IPS-NIHi11 (cell line): ENCODE results near the gene OXLD1.
A peak's percentile ranks its signal among the peaks of the same experiment; 100 is the strongest.

Source experiments
- DNase-seq: peaks from one replicate; pipeline ENCODE4 v3.0.0; 2012; ENCODE audit warnings: mixed read lengths, low spot score

Gene OXLD1

DNA sequence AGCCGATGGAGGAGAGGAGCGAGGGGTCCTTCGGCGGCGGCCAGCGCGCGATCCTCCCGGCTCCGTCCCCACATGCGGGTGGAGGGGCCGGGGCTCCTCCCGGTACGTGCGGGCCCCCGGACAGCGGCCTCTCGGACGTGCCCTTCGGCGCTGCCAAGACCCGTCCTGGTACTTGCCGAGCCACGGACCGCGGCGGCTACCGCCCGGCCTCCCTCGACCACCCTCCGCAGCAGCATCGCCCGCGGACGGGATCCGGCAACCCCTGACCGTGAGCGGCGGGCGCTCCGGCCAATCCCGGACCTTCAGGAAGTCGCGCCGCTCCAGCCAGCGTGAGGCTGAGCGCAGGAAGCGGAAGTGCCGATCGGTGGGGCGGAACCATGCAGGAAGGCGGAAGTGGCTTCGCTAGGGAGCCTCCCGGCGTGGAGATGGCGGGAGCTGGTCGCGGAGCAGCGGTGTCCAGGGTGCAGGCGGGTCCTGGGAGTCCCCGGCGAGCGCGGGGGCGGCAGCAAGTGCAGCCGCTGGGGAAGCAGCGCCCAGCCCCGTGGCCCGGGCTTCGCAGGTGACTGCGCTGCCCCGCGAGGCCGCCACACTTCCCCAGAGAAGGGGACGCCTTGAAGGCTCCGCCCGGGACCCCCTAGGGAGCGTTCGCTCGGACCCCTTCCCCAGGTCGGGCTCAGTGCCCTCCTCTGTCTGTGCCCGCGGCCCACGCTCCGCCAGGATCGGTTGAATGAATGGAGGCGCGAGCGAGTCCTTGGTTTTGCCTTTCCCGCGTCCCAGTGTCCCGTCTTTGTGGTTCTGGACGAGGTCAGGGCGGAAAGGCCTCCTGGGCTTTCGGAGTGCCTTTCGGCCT is at the start of gene OXLD1, which contains the start of gene CCDC137:
Gene OXLD1, minus strand, starts transcription at position 264 of the 850 bp plus-strand sequence. Its CDS starts 28 bp downstream, at position 236.
Gene CCDC137, plus strand, starts transcription at position 396 of the 850 bp plus-strand sequence. Its CDS starts 30 bp downstream, at position 426.
- peak; percentile 98 for DNase-seq

DNA sequence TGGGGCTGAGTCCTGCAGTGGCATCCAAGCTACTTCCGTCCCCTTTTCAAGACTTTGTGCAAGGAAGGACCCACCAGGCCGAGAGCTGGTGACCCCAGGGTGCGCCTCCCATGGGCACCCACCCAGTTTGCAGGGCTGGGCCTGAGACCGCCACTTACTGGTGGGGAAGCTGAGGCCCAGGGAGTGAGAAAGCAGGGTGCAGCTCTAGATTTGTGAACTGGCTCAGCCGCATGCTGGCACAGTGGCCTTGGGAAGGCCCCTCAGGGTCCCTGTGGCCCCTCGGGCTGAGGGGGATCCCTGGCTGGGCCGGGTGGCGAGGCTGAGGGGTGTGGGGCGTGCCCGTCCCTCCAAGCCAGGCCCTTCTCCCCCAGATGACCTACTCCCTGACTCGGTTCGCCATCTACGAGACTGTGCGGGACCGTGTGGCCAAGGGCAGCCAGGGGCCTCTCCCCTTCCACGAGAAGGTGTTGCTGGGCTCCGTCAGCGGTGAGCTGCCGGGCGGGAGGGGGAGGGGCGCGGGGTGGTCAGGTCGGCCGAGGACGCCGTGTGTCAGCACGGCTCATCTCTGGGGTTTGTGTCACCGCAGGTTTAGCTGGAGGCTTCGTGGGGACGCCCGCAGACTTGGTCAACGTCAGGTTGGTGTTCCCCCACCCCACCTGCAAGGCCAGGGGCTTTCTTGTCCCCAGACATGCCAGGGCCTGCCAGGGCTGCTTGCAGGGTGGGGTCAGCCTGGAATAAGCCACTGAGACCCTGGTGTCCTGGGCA is 48.9 kb upstream of the OXLD1 start:
- DNase-seq = no peak

- no peak for DNase-seq
These were observed 48.2 kb upstream of the OXLD1 start for GRCh38 chr17:81714412-81715106.

GRCh38 chr17:81713556-81714411 is 47.4 kb upstream of the OXLD1 start:
- DNase-seq = no peak

DNA sequence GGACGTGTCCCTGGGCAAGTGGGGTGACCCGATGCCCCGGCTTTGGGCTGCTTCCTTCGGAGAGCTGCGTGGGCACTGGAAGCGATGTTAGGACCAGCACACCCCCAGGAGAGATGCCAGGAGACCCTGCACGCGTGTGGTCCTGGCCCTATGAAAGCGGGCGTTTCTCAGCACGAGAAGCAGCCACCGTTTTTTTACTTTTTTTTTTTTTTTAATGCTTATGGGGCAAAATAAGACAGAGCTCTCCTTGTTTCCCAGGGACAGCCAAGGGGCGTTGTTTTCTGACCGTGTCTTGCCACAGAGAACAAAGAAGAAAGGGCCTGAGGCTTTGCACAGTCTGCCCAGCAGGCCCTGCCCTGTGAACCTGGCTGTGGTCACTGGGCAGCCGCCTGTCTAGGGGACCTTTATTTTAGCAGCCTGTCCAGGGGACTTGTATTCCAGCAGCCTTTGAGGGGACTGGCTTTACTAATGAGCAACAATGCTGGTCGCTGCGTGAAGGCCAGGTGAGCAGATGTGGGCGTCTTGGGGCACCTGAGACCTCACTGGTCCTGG is 46.7 kb upstream of the OXLD1 start:
- DNase-seq = no peak

- DNase-seq = peak; percentile 73
These were observed 46.1 kb upstream of the OXLD1 start for GRCh38 chr17:81712468-81713003.

DNA sequence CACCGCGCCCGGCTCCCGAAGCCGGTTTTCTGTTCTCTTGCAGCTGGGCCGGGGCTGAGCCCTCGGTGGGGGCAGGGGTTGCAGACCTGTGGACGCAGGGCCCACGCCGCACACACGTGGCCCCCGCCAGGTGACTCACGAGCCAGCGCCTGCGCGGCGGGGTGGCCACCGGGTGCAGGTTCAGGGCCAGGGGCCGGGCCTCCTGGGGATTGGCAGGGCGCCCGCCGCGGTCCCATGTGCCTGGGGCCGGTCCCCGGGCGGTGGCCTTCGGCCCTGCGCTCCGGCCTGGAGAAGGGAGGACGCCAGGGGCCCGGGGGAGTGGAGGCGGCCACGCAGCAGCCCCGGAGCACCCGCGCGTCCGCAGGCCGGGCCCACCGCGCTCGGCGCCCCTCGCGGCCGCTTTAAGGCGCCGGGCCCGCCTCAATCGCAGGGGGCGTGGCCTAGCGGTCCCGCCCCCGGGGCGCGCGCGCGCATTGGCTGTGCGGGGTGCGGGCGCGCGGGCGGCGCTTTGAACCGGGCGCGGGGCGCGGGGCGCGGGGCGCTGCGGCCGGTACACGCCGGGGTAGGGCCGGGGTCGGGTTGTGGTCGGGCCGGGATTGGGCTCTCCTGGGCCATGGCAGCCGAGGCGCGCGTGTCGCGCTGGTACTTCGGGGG is 45.5 kb upstream of the OXLD1 start, which contains the start of gene SLC25A10:
Gene SLC25A10, plus strand, starts transcription at position 471 of the 654 bp plus-strand sequence. Its CDS starts 143 bp downstream, at position 614.
- DNase-seq = peak; percentile 96

GRCh38 chr17:81710514-81711308 is 44.3 kb upstream of the OXLD1 start:
- no peak for DNase-seq

- no peak for DNase-seq
These were observed 42.4 kb upstream of the OXLD1 start for GRCh38 chr17:81708739-81709185.

- DNase-seq = no peak
These were observed 41.6 kb upstream of the OXLD1 start for GRCh38 chr17:81707725-81708646.

DNA sequence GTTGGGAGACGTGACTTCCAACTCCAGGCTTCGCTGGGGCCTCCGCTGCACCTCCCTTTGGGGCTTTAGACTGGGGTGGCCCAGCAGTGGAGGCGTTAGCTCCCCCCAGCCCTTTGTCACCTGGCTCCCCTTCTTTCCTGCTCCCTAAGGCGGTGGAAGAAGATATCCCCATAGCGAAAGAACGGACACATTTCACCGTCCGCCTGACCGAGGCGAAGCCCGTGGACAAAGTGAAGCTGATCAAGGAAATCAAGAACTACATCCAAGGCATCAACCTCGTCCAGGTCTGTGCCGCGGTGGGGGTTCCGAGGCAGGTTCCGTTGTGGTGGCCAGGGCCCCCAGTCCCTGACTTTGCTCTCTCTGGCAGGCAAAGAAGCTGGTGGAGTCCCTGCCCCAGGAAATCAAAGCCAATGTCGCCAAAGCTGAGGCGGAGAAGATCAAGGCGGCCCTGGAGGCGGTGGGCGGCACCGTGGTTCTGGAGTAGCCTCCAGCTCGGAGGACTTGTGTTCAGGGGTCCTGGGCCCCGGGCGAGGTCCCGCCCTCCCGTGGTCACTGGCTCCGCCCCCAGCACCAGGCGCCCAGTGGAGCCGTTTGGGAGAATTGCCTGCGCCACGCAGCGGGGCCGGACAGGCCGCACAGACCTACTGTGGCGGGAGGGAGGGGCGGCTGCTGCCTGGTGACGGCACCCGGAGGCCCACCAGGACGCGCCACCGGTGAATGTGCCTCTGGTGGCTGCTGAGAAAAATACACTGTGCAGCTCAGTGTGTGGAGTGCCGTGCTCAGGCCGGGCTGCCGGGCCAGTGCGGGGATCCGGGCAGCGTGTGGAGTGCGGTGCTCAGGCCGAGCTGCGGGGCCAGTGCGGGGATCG is 40.6 kb upstream of the OXLD1 start:
- DNase-seq = no peak

DNA sequence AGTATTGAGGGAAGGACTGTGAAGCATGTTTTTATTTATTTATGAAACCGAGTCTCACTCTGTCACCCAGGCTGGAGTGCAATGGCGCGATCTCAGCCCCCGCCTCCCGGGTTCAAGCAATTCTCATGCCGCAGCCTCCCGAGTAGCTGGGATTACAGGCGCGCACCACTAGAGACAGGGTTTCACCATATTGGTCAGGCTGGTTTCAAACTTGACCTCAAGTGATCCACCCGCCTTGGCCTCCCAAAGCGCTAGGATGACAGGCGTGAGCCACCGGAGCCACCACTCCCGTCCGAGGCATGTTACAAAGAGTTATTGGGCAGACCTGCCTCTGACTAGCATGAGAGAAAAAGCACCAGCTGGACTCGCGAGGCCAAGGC is 39.8 kb upstream of the OXLD1 start:
- no peak for DNase-seq

- no peak for DNase-seq
These were observed 39.3 kb upstream of the OXLD1 start for GRCh38 chr17:81705518-81706231.

DNA sequence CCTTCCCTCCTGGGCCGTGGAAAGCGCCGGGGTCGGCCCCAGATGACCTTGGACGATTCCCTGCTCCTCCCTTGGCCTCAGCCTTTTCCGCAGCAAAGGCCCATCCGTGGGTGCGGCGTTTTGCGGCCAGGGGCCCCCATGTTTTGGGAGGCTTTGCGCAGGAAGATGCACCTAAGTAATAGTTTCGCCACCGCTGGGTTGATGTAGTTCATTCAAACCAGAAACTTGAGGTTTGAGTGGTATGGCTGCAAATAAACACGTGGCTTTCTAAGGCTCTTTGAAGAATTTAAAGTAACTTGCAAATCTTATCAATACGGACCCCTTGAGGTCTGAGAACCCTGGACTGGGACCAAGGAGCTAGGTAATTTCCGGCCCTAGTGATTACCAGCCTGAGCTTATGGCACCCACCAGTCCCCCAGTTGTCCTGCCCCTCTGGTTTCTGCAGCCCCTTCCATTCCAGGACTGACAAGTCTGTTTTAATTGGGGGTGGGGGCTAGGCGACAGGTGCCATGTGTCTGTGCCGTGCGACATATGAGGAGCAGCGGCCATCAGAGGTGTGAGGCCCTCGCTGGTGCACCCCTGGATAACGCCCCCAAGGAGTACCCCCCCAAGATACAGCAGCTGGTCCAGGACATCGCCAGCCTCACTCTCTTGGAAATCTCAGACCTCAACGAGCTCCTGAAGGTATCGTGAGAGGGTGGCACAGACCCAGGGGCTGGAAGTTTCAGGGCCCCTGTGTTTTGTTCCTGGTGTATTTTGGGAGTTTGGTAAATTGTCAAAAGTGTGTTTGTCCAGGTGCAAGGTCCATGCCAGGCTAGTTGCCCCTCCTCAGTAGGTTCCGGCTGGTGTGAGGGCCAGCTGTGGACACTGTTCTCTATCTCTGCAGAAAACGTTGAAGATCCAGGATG is 37.6 kb upstream of the OXLD1 start:
- no peak for DNase-seq
